Measurements from ENCODE around the gene BCAN.
A peak's percentile ranks its signal among the peaks of the same experiment; 100 is the strongest.
"Not testable (repeated sequence)": the region's sequence is repeated elsewhere in the genome, so short reads cannot be mapped to it uniquely, and the experiment has no call there.

The BCAN gene

DNA sequence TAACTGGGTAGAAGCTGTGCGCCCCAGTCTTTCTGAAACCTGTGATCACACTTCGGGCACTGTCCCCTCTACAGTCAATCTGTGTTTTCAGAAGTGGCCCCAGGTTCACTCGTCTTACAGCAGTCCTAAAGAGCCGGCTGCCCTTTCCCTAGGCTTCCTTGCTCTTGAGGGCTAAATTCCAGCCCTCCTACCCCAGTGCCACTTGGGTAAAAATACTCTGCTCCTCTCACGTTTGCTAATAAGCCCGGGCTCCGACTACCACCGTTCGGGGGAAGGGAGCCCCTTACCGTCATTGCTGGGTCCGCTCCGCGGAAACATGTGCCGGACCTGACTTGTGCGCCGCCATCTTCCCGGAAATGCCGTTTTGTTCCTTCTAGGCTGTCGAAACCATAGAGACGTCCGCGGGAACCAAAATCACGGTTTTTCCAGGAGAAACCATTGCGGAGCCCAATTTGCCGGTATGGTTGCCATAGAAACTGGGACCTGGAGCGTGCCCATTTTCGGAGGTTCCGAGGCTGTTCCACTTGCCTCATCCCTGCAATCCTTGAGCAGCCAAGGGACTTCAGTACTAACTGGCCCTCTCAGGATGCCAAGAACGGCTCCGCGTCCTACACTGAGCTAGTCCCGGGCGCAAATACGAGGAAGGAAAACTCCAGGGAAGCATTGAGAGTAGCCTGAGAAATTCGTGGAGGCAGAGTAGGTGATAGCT is 40.6 kb upstream of the BCAN start, which contains the start of gene GPATCH4:
GPATCH4 (minus strand) TSS at position 358 of the 709 bp plus-strand sequence.
- H2AFZ ChIP-seq (ENCODE audit: low read depth, low read length) = peak within 1 kb of the TSS; percentile 79
- H3K4me3 ChIP-seq (ENCODE audit: low read length) = peak within 1 kb of the TSS; percentile 77
- H3K27me3 ChIP-seq (ENCODE audit: insufficient read depth, low read length) = no peaks in the 10 kb centered on the region
- H3K9me3 ChIP-seq (ENCODE audit: low read length) = no peaks in the 10 kb centered on the region
- peaks cover 9% of the 10 kb centered on the region for H3K4me1 ChIP-seq (ENCODE audit: insufficient read depth, low read length)
- H3K36me3 ChIP-seq (ENCODE audit: insufficient read depth, low read length) = peaks cover 19% of the 10 kb centered on the region

DNA sequence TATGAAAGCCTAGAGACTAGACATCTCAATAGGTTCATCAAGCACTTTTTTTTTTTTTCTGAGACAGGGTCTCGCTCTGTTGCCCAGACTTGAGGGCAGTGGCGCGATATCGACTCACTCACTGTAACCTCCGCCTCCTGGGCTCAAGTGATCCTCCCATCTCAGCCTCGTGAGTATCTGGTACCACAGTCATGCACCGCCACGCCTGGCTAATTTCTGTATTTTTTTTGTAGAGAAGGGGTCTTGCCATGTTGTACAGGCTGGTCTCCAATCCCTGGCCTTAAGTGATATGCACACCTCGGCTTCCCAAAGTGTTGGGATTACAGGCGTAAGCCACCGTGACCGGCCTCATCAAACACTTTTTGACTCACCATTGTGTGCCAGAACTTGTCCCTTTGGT is 40.0 kb upstream of the BCAN start:
- peaks cover 9% of the 10 kb centered on the region for H3K4me1 ChIP-seq (ENCODE audit: insufficient read depth, low read length)
- no peaks in the 10 kb centered on the region for H3K9me3 ChIP-seq (ENCODE audit: low read length)
- peak overlapping the region; percentile 79 for H2AFZ ChIP-seq (ENCODE audit: low read depth, low read length)
- no peaks in the 10 kb centered on the region for H3K27me3 ChIP-seq (ENCODE audit: insufficient read depth, low read length)
- H3K36me3 ChIP-seq (ENCODE audit: insufficient read depth, low read length) = peaks cover 15% of the 10 kb centered on the region
- peak overlapping the region; percentile 77 for H3K4me3 ChIP-seq (ENCODE audit: low read length)

DNA sequence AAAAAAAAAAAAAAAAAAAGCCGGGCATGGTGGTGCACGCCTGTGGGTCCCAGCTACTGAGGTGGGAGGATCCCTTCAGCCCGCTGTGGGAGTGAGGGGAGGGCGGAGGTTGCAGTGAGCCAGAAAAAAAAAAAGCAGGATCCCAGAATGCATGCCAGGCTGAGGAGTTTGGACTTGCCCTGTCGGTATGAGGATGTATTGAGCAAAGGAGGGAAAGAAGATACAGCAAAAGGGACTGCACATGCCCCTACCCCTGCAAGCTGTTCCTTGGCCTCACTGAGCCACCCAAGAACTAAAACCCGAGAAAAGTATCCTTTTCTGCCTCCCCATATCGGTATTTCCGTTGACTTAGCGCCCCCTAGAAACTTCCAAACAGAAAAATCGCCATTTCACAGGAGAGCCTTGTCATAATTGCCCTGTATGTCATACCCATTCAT is 39.3 kb upstream of the BCAN start:
- Histone ChIP-seq H3K4me1 (ENCODE audit: insufficient read depth, low read length) (peaks cover 9% of the 10 kb centered on the region), H3K36me3 (ENCODE audit: insufficient read depth, low read length) (peaks cover 8% of the 10 kb centered on the region), H3K9me3 (ENCODE audit: low read length) (no peaks in the 10 kb centered on the region), H3K27me3 (ENCODE audit: insufficient read depth, low read length) (no peaks in the 10 kb centered on the region), H3K4me3 (ENCODE audit: low read length) (no peak overlapping the region), H2AFZ (ENCODE audit: low read depth, low read length) (no peak overlapping the region)

DNA sequence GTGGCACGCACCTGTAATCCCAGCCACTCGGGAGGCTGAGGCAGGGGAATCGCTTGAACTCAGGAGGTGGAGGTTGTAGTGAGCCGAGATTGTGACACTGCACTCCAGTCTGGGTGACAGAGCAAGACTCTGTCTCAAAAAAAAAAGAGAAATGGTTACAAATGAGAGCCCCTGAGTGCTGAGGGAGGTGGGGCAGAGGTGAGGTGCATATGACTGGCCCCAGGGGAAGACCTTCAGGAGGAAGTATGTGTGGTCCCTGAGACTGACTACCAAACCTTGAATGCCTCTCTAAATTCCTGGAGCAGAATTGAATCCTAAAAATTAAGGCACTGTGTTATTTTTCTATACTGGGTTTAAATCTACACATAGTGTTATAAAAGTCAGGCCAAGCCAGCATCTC is 34.6 kb upstream of the BCAN start:
- not testable (repeated sequence) for H3K9me3 ChIP-seq (ENCODE audit: low read length); H3K4me3 ChIP-seq (ENCODE audit: low read length); H3K36me3 ChIP-seq (ENCODE audit: insufficient read depth, low read length); H3K4me1 ChIP-seq (ENCODE audit: insufficient read depth, low read length); H2AFZ ChIP-seq (ENCODE audit: low read depth, low read length); H3K27me3 ChIP-seq (ENCODE audit: insufficient read depth, low read length)

DNA sequence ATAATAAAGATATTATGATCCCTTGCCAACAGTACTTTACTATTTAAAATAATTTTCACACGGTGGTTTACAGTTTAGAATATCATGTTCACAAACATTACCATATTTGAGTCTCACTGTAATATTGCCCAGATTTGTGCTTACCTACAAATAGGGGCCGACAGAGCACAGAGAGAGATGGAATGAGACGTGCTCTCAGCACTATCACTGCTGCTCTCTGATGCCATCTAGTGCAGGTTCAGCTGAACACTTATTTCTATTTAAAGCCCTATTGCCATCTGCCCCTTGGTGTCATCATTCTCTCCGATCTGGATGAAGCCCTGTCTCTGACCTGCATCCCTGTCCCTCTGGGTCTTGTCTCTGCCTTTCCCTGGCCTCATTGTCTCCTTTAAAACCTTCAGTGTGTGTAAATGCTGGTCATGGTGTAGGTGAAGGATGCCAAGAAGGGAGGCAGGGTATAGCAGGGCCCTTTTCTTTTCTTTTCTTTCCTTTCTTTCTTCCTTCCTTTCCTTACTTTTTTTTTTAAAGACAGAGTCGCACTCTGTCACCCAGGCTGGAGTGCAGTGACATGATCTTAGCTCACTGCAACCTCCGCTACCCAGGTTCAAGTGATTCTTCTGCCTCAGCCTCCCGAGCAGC is 33.8 kb upstream of the BCAN start:
- Histone ChIP-seq H3K4me1 (ENCODE audit: insufficient read depth, low read length) (no peaks in the 10 kb centered on the region), H3K27me3 (ENCODE audit: insufficient read depth, low read length) (peaks cover 6% of the 10 kb centered on the region), H2AFZ (ENCODE audit: low read depth, low read length) (no peak overlapping the region), H3K36me3 (ENCODE audit: insufficient read depth, low read length) (no peaks in the 10 kb centered on the region), H3K9me3 (ENCODE audit: low read length) (no peaks in the 10 kb centered on the region), H3K4me3 (ENCODE audit: low read length) (no peak overlapping the region)

DNA sequence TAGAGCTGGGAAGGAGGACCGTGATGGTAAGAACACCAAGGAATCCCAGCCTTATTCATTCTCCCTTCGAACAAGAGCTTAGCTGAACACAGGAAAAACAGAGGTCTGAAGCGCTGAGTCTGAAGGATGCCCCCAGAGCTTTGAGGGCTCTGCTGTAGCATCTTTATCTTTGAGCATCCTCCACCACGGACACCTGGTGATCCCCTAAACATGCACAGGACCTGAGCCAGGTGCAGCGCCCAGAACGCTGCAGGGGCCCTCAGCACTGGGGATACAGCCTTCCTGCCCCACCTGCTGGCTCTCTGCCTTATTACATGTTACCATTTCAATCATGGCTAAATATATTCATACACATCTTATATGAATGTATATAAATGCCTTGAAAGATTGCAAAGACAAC is 32.9 kb upstream of the BCAN start:
- no peak overlapping the region for H2AFZ ChIP-seq (ENCODE audit: low read depth, low read length)
- no peaks in the 10 kb centered on the region for H3K9me3 ChIP-seq (ENCODE audit: low read length)
- H3K36me3 ChIP-seq (ENCODE audit: insufficient read depth, low read length) = no peaks in the 10 kb centered on the region
- H3K4me3 ChIP-seq (ENCODE audit: low read length) = no peak overlapping the region
- H3K27me3 ChIP-seq (ENCODE audit: insufficient read depth, low read length) = peaks cover 6% of the 10 kb centered on the region
- H3K4me1 ChIP-seq (ENCODE audit: insufficient read depth, low read length) = no peaks in the 10 kb centered on the region

DNA sequence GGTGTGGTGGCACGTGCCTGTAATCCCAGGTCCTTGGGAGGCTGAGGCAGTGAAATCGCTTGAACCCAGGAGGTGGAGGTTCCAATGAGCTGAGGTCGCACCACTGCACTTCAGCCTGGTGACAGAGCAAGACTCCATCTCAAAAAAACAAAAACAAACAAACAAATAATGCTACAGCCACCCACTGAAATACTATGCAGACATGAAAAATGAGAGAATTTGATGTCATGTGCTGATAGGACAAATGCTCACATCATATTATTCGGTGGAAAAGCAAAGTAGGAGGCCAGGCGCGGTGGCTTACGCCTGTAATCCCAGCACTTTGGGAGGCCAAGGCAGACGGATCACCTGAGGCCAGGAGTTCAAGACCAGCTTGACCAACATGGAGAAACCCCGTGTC is 31.8 kb upstream of the BCAN start:
- not testable (repeated sequence) for H3K36me3 ChIP-seq (ENCODE audit: insufficient read depth, low read length); H3K9me3 ChIP-seq (ENCODE audit: low read length); H3K27me3 ChIP-seq (ENCODE audit: insufficient read depth, low read length); H3K4me1 ChIP-seq (ENCODE audit: insufficient read depth, low read length); H2AFZ ChIP-seq (ENCODE audit: low read depth, low read length); H3K4me3 ChIP-seq (ENCODE audit: low read length)

DNA sequence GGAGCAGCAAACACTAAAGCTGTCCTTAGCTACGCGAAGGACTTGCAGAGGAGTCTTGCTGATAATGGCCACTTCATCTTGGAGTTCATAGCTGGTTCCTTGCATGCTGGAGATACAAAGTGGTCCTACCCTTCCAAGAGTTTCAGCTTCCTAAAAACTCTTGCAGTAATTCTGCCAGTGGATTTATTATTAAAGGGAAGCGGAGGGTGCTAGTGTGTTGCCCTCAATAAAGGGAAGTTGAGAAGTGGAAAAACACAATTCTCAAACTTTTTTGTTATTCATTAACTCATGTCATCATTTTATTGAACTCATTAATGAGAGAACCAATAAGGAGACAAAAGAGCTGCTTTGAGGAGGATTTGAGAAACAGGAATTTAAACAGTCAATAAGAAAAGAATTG is 29.3 kb upstream of the BCAN start:
- Histone ChIP-seq H2AFZ (ENCODE audit: low read depth, low read length) (no peak overlapping the region), H3K4me1 (ENCODE audit: insufficient read depth, low read length) (no peaks in the 10 kb centered on the region), H3K4me3 (ENCODE audit: low read length) (no peak overlapping the region), H3K9me3 (ENCODE audit: low read length) (no peaks in the 10 kb centered on the region), H3K36me3 (ENCODE audit: insufficient read depth, low read length) (no peaks in the 10 kb centered on the region), H3K27me3 (ENCODE audit: insufficient read depth, low read length) (peaks cover 20% of the 10 kb centered on the region)

DNA sequence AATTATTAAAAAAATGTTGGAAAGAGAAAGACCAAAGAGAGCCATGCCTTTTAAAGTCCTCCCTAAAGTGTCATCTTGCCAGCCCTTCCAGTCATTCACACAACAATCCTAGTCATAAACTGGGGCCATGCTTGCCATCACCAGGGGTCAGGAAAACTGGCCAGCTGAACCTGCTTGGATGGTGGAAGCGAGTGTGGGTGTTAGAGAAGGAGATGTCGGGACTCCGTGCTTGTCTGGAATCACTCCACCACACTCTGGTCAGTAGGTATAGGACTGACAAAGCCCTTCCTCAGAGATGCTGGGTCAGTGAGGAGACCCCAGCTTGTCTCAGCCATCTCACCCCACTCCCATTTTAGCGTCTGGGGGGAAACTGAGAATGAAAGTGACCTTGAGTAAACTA is 26.0 kb upstream of the BCAN start:
- Histone ChIP-seq H3K4me1 (ENCODE audit: insufficient read depth, low read length) (no peaks in the 10 kb centered on the region), H3K27me3 (ENCODE audit: insufficient read depth, low read length) (peaks cover 33% of the 10 kb centered on the region), H3K36me3 (ENCODE audit: insufficient read depth, low read length) (no peaks in the 10 kb centered on the region), H3K4me3 (ENCODE audit: low read length) (no peak overlapping the region), H3K9me3 (ENCODE audit: low read length) (no peaks in the 10 kb centered on the region), H2AFZ (ENCODE audit: low read depth, low read length) (no peak overlapping the region)

DNA sequence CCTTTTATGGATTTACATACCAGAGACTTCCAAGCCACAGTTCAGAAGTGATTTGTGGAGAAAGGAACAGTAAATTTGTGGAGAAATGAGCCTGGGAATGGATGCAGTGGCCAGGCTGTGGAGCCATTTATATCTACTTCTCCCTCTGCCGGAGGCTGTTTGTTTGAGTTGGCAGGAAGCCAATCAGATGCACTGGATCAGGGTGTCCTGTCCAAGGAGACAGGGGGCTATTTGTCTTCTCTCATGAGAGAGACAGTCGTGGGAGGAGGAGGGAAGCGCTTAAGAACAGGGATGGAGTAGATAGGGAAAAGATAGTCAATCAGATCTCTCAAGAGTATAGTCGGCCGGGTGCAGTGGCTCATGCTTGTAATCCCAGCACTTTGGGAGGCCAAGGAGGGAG is 25.5 kb upstream of the BCAN start:
- H3K4me1 ChIP-seq (ENCODE audit: insufficient read depth, low read length) = no peaks in the 10 kb centered on the region
- peaks cover 36% of the 10 kb centered on the region for H3K27me3 ChIP-seq (ENCODE audit: insufficient read depth, low read length)
- H3K36me3 ChIP-seq (ENCODE audit: insufficient read depth, low read length) = no peaks in the 10 kb centered on the region
- no peaks in the 10 kb centered on the region for H3K9me3 ChIP-seq (ENCODE audit: low read length)
- H3K4me3 ChIP-seq (ENCODE audit: low read length) = no peak overlapping the region
- H2AFZ ChIP-seq (ENCODE audit: low read depth, low read length) = no peak overlapping the region

DNA sequence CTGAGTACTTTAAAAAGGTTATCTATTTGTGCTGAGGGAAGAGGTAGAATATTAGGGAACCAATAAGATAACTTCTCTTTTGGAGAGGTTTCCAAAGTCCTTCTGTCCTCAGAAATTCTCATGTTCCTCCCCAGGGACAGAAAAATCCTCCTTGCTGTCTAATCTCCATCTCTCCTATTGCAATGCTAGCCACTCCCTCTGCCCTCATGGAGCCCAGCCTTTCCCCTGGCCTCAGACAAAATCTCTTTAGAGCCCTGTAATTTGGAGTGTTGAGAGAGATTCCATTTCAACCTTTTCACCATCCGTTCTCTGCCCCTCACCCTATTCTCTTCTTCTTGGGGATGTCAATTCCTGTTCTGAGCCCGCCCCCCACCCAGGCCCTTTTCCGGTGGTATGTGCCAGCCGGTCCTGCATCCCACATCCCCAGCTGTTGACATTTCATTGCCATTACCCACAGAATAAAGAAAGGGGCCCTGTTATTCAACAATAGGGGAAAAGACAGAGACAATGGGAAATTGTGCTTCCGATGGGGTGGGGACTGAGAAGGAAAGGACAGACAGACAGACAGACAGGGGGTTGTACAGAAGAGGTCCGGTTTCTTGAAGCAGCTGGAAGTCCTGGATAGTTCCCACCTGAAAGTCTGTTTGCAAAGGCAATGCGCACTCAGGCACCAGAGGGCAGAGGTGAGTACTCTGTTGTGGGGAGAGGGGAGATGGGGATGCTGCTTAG is 22.9 kb upstream of the BCAN start, which contains the start of gene HAPLN2:
HAPLN2 (plus strand) TSS at position 563 of the 729 bp plus-strand sequence. CDS start 4,076 bp downstream, outside the sequence.
- H3K9me3 ChIP-seq (ENCODE audit: low read length) = no peaks in the 10 kb centered on the region
- H2AFZ ChIP-seq (ENCODE audit: low read depth, low read length) = no peak within 1 kb of the TSS
- H3K4me1 ChIP-seq (ENCODE audit: insufficient read depth, low read length) = no peaks in the 10 kb centered on the region
- H3K27me3 ChIP-seq (ENCODE audit: insufficient read depth, low read length) = peaks cover 46% of the 10 kb centered on the region
- H3K4me3 ChIP-seq (ENCODE audit: low read length) = no peak within 1 kb of the TSS
- H3K36me3 ChIP-seq (ENCODE audit: insufficient read depth, low read length) = no peaks in the 10 kb centered on the region

DNA sequence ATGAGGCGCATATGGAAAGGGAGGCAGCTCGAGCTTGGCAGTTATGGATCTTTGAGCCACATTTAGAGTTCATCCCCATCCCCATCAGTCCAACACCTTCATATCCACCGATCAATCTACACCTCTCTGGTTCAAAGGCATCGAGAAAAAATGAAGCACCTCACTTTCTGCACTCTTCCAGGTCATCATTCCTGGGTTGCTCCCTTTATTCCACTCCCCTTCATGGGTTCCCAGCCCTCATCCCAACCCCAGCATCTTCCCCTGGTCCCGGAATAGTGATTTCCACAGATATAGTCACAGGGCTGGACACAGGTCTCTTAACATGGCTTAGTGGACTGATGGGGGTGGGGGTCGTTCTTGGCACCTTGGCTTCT is 22.3 kb upstream of the BCAN start:
- H2AFZ ChIP-seq (ENCODE audit: low read depth, low read length) = no peak overlapping the region
- H3K36me3 ChIP-seq (ENCODE audit: insufficient read depth, low read length) = no peaks in the 10 kb centered on the region
- no peaks in the 10 kb centered on the region for H3K4me1 ChIP-seq (ENCODE audit: insufficient read depth, low read length)
- H3K4me3 ChIP-seq (ENCODE audit: low read length) = no peak overlapping the region
- peaks cover 50% of the 10 kb centered on the region for H3K27me3 ChIP-seq (ENCODE audit: insufficient read depth, low read length)
- no peaks in the 10 kb centered on the region for H3K9me3 ChIP-seq (ENCODE audit: low read length)

DNA sequence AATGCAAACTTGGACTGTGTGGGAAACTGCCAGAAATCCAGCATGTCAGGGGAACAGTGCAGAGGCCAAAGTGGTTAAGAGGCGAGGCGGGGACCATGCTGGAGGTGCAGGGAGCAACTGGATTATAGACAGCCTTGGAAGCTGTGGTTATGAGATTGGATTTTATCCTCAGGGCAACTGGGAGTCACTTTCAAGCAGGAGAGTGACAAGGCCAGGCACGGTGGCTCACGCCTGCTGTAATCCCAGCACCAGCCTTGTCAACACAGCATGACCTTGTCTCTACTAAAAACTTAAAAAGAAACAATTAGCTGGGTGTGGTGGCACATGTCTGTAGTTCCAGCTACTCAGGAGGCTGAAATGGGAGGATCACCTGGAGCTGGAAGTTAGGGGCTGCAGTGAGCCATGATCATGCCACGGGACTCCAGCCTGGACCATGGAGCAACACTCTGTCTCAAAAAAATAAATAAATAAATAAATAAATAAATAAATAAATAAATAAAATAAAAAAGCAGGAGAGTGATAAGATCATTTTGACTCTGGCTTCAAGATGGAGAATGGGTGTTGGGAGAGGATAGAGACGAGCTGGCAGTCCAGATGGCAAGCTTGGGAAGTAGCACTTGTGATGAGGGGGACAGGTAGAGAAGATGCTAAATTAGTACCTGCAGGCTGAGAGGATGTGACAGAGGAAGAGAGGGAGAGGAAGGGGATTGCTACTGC is 19.2 kb upstream of the BCAN start:
- peaks cover 9% of the 10 kb centered on the region for H3K4me1 ChIP-seq (ENCODE audit: insufficient read depth, low read length)
- H2AFZ ChIP-seq (ENCODE audit: low read depth, low read length) = no peak overlapping the region
- peaks cover 56% of the 10 kb centered on the region for H3K27me3 ChIP-seq (ENCODE audit: insufficient read depth, low read length)
- no peaks in the 10 kb centered on the region for H3K36me3 ChIP-seq (ENCODE audit: insufficient read depth, low read length)
- no peak overlapping the region for H3K4me3 ChIP-seq (ENCODE audit: low read length)
- H3K9me3 ChIP-seq (ENCODE audit: low read length) = no peaks in the 10 kb centered on the region
